CD4-positive, alpha-beta T cell treated with Interleukin-10 for 1 hour (primary cell): ENCODE measurements around the gene ZNF681.
"Not testable (repeated sequence)": the region's sequence is repeated elsewhere in the genome, so short reads cannot be mapped to it uniquely, and the experiment has no call there.

Source experiments
- DNase-seq: peaks from one replicate; pipeline ENCODE4 v3.0.0-alpha.2; 2020

The ZNF681 gene

GRCh38 chr19:23772675-23773063 is 14.0 kb upstream of the ZNF681 start:
- DNase-seq, result no peak

GRCh38 chr19:23771761-23772674 is 13.3 kb upstream of the ZNF681 start:
- no peak for DNase-seq

GRCh38 chr19:23771316-23771715 is 12.6 kb upstream of the ZNF681 start:
- DNase-seq, result no peak

DNA sequence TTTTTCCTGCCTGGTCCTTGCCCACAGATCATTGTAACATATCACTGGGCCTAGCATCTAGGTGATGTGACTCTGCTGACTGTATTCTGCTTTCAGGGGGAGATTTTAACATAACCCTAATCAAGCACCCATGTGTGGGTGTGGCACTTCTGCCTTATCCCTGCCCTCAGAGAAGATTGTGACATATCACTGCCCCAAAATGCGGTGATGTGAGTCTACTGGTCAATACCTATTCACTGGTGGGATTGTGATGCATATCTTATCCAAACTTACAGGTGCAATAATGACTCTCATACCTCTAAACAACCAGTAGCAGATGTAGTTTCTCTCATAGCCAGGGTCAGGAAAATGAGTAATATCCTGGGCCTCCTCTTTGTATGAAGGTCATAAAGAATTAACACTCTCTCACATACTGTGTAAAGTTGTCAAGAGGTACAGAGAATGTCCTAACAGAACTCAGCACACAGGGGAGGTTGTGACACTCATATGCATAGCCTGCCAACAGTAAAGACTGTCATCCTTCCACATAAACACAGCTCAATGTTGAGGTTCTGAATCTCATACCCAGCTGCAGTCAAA is 12.1 kb upstream of the ZNF681 start:
- DNase-seq, result no peak

- no peak for DNase-seq
These were observed 11.2 kb upstream of the ZNF681 start for GRCh38 chr19:23769691-23770468.

GRCh38 chr19:23766951-23767350 is 8.3 kb upstream of the ZNF681 start:
- no peak for DNase-seq

DNA sequence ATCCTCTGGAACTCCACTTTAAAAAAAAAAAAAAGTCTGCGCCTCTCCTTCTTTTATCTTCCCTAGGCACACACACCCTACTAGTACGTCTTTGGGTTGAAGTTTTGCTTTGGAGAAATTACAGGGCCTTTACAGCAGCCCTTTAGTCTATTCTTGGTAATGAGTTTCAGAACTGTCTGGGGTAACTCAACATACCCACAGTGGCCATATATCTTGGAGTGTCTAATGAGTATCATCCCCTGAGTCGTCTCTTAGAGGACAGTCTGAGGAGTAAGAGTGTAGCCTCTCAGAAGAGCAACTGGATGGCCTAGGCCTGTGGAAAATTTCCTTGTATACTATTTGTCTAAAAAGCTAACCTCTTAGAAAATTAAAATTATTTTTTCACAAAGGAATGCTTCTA is 6.1 kb upstream of the ZNF681 start:
- DNase-seq, result no peak

- peak; percentile 88 for DNase-seq
These were observed 4.4 kb upstream of the ZNF681 start for GRCh38 chr19:23762884-23763711.

DNA sequence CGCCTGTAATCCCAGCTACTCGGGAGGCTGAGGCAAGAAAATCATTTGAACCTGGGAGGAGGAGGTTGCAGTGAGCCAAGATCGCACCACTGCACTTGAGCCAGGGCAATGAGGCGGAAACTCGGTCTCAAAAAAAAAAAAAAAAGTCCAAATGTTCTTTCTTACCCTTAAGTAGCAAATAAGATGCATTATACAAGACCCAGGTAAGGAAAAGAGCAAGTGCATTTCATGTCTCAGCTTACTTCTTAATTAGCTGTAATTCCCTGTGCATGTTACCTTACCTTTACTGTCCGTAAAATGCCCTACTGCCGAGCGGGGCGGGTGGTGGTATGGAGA is 3.8 kb upstream of the ZNF681 start:
- no peak for DNase-seq

DNA sequence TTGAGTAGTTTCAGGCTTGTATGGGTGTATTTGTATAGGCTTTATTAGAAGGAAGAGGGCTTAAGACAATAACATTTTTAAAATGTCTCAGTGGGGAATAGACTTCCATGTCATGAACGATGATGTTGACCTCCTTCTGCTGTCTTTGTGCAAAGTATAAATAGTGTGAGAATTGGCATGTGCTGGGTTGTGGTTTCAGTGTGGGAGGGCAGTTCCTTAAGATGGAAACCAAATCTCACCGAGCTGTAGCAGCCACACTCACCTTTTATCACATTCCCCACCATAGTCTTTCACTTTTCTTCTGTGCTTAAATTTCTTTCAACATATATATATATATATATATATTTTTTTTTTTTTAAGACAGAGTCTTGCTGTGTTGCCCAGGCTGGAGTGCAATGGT is 1.6 kb upstream of the ZNF681 start:
- peak; percentile 18 for DNase-seq

- not testable (repeated sequence) for DNase-seq
These were observed 15.0 kb downstream of the ZNF681 start for GRCh38 chr19:23743633-23744232.

DNA sequence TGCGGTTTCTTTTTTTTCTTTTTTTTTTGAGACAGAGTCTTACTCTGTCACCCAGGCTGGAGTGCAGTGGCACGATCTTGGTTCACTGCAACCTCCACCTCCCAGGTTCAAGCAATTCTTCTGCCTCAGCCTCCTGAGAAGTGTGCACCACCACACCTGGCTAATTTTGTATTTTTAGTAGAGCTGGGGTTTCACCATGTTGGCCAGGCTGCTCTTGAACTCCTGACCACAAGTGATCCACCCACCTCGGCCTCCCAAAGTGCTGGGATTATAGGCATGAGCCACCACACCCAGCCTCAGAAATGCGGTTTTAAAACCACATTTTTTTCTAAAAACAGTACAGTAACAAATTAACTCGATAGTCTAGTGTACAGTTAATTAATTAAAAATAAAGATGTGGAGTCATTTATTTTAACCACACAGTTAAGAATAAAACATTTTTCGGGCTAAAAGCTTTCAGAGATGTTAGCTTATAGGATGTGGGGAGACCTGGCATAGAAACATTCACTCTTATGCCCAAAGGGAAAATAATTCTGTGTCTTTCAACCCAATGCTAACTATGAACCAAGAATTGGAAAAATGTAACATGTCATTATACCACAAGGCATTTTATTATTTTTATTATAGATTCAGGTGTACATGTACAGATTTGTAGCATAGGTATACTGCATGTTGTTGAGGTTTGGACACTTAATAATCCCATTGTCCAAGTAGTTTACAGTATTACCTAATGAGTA is 27.8 kb downstream of the ZNF681 start:
- DNase-seq, result not testable (repeated sequence)

DNA sequence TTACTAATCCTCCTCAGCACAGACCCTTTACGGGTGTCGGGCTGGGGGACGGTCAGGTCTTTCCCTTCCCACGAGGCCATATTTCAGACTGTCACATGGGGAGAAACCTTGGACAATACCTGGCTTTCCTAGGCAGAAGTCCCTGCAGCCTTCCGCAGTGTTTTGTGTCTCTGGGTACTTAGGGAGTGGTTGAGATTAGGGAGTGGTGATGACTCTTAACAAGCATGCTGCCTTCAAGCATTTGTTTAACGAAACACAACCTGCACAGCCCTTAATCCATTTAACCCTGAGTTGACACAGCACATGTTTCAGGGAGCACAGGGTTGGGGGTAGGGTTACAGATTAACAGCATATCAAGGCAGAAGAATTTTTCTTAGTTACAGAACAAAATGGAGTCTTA is 34.5 kb downstream of the ZNF681 start:
- not testable (repeated sequence) for DNase-seq

- no peak for DNase-seq
These were observed 39.9 kb downstream of the ZNF681 start for GRCh38 chr19:23718802-23719201.

DNA sequence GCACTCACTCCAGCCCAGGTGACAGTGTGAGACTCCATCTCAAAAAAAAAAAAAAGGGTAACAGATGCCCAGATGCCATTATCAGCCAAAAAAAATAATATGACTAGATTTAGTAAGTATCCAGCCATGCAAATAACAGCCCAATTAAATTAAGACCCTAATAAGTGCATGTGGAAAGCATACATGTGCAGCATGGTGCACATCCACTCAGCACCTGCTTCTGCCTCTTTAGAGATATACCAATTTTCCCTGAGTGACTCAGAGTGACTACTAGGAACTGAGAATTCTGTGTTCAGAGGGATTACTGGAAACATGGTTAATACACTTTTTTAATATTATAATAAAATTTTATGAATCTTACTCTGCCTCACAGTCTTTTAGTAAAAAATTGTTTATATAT is 41.9 kb downstream of the ZNF681 start:
- DNase-seq, result no peak

- no peak for DNase-seq
These were observed 49.3 kb downstream of the ZNF681 start for GRCh38 chr19:23709347-23709746.

DNA sequence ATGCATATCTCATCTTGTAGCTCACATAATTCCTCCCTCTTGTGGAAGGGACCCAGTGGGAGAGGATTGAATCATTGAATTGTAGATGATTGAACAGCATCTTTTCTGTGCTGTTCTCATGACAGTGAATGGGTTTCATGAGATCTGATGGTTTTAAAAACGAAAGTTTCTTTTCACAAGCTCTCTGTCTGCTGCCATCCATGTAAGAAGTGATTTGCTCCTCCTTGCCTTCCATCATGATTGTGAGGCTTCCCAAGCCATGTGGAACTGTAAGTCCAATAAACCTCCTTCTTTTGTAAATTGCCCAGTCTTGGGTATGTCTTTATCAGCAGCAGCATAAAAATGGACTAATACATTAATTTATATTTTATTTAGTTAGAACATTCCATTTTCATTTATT is 52.0 kb downstream of the ZNF681 start:
- no peak for DNase-seq

DNA sequence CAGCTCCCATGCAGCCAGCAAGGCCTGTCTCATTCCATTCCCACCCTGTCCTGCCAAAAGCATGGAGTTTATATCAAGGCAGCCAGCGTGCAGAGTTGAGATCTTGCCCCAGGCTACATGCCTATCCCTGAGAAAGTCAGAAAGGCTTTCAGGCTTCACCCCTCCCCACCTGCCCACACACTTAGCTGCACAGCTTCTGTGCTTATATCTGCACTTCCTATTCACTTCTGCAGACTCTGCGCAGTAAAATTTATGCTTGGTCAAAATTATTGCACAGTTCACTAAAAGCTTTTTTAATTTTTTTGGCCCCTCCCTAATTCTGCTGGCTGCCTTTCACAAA is 59.2 kb downstream of the ZNF681 start:
- DNase-seq, result no peak

- DNase-seq, result no peak
These were observed 59.8 kb downstream of the ZNF681 start for GRCh38 chr19:23698711-23699520.

DNA sequence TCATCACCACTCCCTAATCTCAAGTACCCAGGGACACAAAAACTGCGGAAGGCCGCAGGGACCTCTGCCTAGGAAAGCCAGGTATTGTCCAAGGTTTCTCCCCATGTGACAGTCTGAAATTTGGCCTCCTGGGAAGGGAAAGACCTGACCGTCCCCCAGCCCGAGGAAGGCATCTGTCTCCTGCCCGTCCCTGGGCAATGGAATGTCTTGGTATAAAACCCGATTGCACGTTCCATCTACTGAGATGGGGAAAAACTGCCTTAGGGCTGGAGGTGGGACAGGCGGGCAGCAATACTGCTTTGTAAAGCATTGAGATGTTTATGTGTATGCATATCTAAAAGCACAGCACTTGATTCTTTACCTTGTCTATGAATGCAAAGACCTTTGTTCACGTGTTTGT is 65.8 kb downstream of the ZNF681 start:
- DNase-seq, result not testable (repeated sequence)
